Neural cell (in vitro differentiated cells): ENCODE data around the gene ASRGL1. TPM values are rescaled to one million over a fixed set of nuclear protein-coding genes. Genes with fewer than 3 reads are reported as not detected.
"Not testable (repeated sequence)": the region's sequence is repeated elsewhere in the genome, so short reads cannot be mapped to it uniquely, and the experiment has no call there.

Experiments used
- H2AFZ ChIP-seq: fragments of 200-600, 300-800 bp; sonication (generic), shearing (Covaris generic); 2 replicates; pipeline ENCODE4 v1.6.0; 2014; ENCODE audit warnings: low read depth, mild to moderate bottlenecking, antibody characterized with exemption, low read length, moderate library complexity
- H3F3A ChIP-seq: fragments of 200-600 bp; shearing (Covaris generic); 2 replicates; pipeline ENCODE4 v1.6.1; 2016; ENCODE audit warnings: mild to moderate bottlenecking, moderate library complexity, mixed read lengths, antibody characterized with exemption, low read length; ENCODE audit not compliant: insufficient read depth, poor library complexity, severe bottlenecking
- H3K27ac ChIP-seq: fragments of 200-600, 300-800 bp; sonication (generic), shearing (Covaris generic); 2 replicates; pipeline ENCODE4 v1.5.1; 2014; ENCODE audit warnings: mild to moderate bottlenecking, low read length, moderate library complexity
- H3K27me3 ChIP-seq: fragments of 300-800, 200-600 bp; sonication (generic), shearing (Covaris generic); 2 replicates; pipeline ENCODE4 v1.6.0; 2014; ENCODE audit warnings: mild to moderate bottlenecking, low read depth, low read length, moderate library complexity; ENCODE audit not compliant: insufficient read depth
- H3K36me3 ChIP-seq: fragments of 300-800, 200-600 bp; sonication (generic), shearing (Covaris generic); 2 replicates; pipeline ENCODE4 v1.5.1; 2014; ENCODE audit warnings: mild to moderate bottlenecking, antibody characterized with exemption, low read length, moderate library complexity; ENCODE audit not compliant: insufficient read depth
- H3K4me2 ChIP-seq: fragments of 300-800, 200-600 bp; sonication (generic), shearing (Covaris generic); 2 replicates; pipeline ENCODE4 v1.6.0; 2014; ENCODE audit warnings: mild to moderate bottlenecking, low read length
- H3K4me3 ChIP-seq: fragments of 300-800, 200-600 bp; sonication (generic), shearing (Covaris generic); 2 replicates; pipeline ENCODE4 v1.5.1; 2014; ENCODE audit warnings: mild to moderate bottlenecking, low read length, moderate library complexity
- H3K79me2 ChIP-seq: fragments of 200-600 bp; shearing (Covaris generic); replicated peaks from 2 replicates; pipeline ENCODE4 v1.6.0; 2014; ENCODE audit warnings: mild to moderate bottlenecking, low read length, moderate library complexity; ENCODE audit not compliant: insufficient read depth
- H3K9ac ChIP-seq: fragments of 300-800, 200-600 bp; sonication (generic), shearing (Covaris generic); 2 replicates; pipeline ENCODE4 v1.6.1; 2016; ENCODE audit warnings: mild to moderate bottlenecking, low read length, mixed read lengths
- H3K9me2 ChIP-seq: fragments of 200-600 bp; shearing (Covaris generic); 2 replicates; pipeline ENCODE4 v1.6.1; 2016; ENCODE audit warnings: mild to moderate bottlenecking, low read length, mixed read lengths; ENCODE audit not compliant: insufficient read depth
- H3K9me3 ChIP-seq: fragments of 200-600, 300-800 bp; sonication (generic), shearing (Covaris generic); 2 replicates; pipeline ENCODE4 v1.6.1; 2016; ENCODE audit warnings: mild to moderate bottlenecking, mixed run types, low read length, moderate library complexity, mixed read lengths
- H4K20me1 ChIP-seq: fragments of 200-600 bp; shearing (Covaris generic); 2 replicates; pipeline ENCODE4 v1.6.1; 2016; ENCODE audit warnings: mild to moderate bottlenecking, mixed run types; ENCODE audit not compliant: insufficient read depth
- CTCF ChIP-seq: fragments of 450-650 bp; IDR thresholded peaks from 2 replicates; pipeline ENCODE4 v1.5.1; 2014; ENCODE audit warnings: antibody characterized with exemption, mild to moderate bottlenecking, moderate library complexity; ENCODE audit not compliant: poor library complexity, severe bottlenecking
- EP300 ChIP-seq: fragments of 450-650 bp; conservative IDR thresholded peaks from 2 replicates; pipeline ENCODE4 v1.6.1; 2014; ENCODE audit warnings: antibody characterized with exemption, mild to moderate bottlenecking, moderate library complexity; ENCODE audit not compliant: poor library complexity, severe bottlenecking
- EZH2 ChIP-seq: fragments of 200-600, 300-800 bp; shearing (Covaris generic), sonication (generic); IDR thresholded peaks from 2 replicates; pipeline ENCODE4 v1.6.1; 2014; ENCODE audit warnings: antibody characterized with exemption, low read length, borderline replicate concordance, mild to moderate bottlenecking; ENCODE audit not compliant: insufficient read depth, poor library complexity, severe bottlenecking
- MXI1 ChIP-seq: fragments of 450-650 bp; conservative IDR thresholded peaks from 2 replicates; pipeline ENCODE4 v1.6.1; 2014; ENCODE audit warnings: antibody characterized with exemption, mild to moderate bottlenecking; ENCODE audit not compliant: poor library complexity, severe bottlenecking
- POLR2AphosphoS5 ChIP-seq: IDR thresholded peaks from 2 replicates; pipeline ENCODE4 v1.6.1; 2012
- RAD21 ChIP-seq: fragments of 450-650 bp; conservative IDR thresholded peaks from 2 replicates; pipeline ENCODE4 v1.6.1; 2014; ENCODE audit warnings: antibody characterized with exemption, mild to moderate bottlenecking, moderate library complexity
- REST ChIP-seq: IDR thresholded peaks from 2 replicates; pipeline ENCODE4 v1.6.1; 2012; ENCODE audit warnings: borderline replicate concordance
- SMC3 ChIP-seq: fragments of 450-650 bp; conservative IDR thresholded peaks from 2 replicates; pipeline ENCODE4 v1.6.1; 2014; ENCODE audit warnings: antibody characterized with exemption, mild to moderate bottlenecking, moderate library complexity; ENCODE audit not compliant: poor library complexity
- TAF1 ChIP-seq: IDR thresholded peaks from 2 replicates; pipeline ENCODE4 v1.6.1; 2012; ENCODE audit warnings: low read depth
- polyA plus RNA-seq: library from polyadenylated mRNA; depleted of rRNA; stranded (reverse); fragments of >200 nt; gene quantifications from 2 replicates; pipeline ENCODE4 v1.2.3, GENCODE V29; 2014

ASRGL1 gene
- polyA plus RNA-seq, 1 donor from 2014 or later, result 129 TPM

GRCh38 chr11:62333768-62334167, 3.5 kb upstream of the ASRGL1 start:
- no peaks in the 10 kb centered on the region for H4K20me1 ChIP-seq

GRCh38 chr11:62336949-62337302, 322 bp upstream of the ASRGL1 start:
- peak overlapping the region; percentile 82 for H3K4me3 ChIP-seq
- not testable (repeated sequence) for H3K9me2 ChIP-seq, H4K20me1 ChIP-seq, H3K79me2 ChIP-seq, H3F3A ChIP-seq, H3K4me2 ChIP-seq, H3K27me3 ChIP-seq, H3K36me3 ChIP-seq, H3K9me3 ChIP-seq
- peak overlapping the region; percentile 93 for H2AFZ ChIP-seq
- peak overlapping the region; percentile 85 for H3K9ac ChIP-seq
- H3K27ac ChIP-seq, result peak overlapping the region; percentile 76

More at GRCh38 chr11:62333768-62334167, 3.5 kb upstream of the ASRGL1 start:
- Histone ChIP-seq H3K9me3 (no peaks in the 10 kb centered on the region), H3K79me2 (no peaks in the 10 kb centered on the region), H3K4me2 (no peak overlapping the region), H3K4me3 (no peak overlapping the region), H3F3A (no peaks in the 10 kb centered on the region), H3K27me3 (no peaks in the 10 kb centered on the region), H2AFZ (no peak overlapping the region), H3K27ac (no peak overlapping the region), H3K9me2 (no peaks in the 10 kb centered on the region), H3K9ac (no peak overlapping the region), H3K36me3 (no peaks in the 10 kb centered on the region)
- TF ChIP-seq SMC3 (no peak), RAD21 (no peak), REST (no peak), TAF1 (no peak)

- no peaks in the 10 kb centered on the region for H3K9me2 ChIP-seq
- TF ChIP-seq SMC3, result no peak
- TF ChIP-seq TAF1, result no peak
- no peak for TF ChIP-seq EZH2
- TF ChIP-seq REST, result no peak
- TF ChIP-seq CTCF, result no peak
- no peak for TF ChIP-seq POLR2AphosphoS5
- TF ChIP-seq EP300, result no peak
- TF ChIP-seq MXI1, result no peak
- no peak for TF ChIP-seq RAD21
These were observed 970 bp downstream of the ASRGL1 start for GRCh38 chr11:62338218-62338617.

More at GRCh38 chr11:62338218-62338617, 970 bp downstream of the ASRGL1 start:
- H3K27me3 ChIP-seq, result no peaks in the 10 kb centered on the region
- peak overlapping the region; percentile 76 for H3K27ac ChIP-seq
- peak overlapping the region; percentile 51 for H3K4me2 ChIP-seq
- H3K9ac ChIP-seq, result peak overlapping the region; percentile 85
- H3K79me2 ChIP-seq, result no peaks in the 10 kb centered on the region
- no peak overlapping the region for H2AFZ ChIP-seq
- no peaks in the 10 kb centered on the region for H3F3A ChIP-seq
- no peaks in the 10 kb centered on the region for H4K20me1 ChIP-seq
- peak overlapping the region; percentile 82 for H3K4me3 ChIP-seq
- peaks cover 6% of the 10 kb centered on the region for H3K36me3 ChIP-seq
- no peaks in the 10 kb centered on the region for H3K9me3 ChIP-seq
